ENCODE data around the gene FCRL4.

FCRL4 gene

DNA sequence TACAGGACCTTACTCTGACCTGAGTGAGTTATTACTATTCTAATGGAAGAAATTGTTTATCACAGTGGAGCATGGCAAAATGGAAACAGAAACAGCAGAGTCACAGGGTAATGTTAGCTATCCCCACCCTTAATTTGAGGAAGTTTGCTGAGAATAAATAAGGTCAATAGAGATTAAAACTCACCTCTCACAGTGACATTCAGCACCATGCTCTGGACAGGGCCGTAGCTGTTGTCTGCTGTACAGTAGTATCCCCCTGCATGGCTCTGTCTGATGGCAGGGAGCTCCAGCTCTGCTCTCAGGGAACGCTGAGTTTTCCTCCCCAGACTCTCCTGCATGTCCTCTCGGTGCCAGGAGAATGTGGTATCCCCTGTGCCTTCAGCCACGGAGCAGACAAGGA, 11.9 kb downstream of the FCRL4 start:
- ChIA-PET POLR2A (no interaction called here), CTCF (no interaction called here)
- no peak for DNase-seq (ENCODE audit: low read depth, low spot score)

DNA sequence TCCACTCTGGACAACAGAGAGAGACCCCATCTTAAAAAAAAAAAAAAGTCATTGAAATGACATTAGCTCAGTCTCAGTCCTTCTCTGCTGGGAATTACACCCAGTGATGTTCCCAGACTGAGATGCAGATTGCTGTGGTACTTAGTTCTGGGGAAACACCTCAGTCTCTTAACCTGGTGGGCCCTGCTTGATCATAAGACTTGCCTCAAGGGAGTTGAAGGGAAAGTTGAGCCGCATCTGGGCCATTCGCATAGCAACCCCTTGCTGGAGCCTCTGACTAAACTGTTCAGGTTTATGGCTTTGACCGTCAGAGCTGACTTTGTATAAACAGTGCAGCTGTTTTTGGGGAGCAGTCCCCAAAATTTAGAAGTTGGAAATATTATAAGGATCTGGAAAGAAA, 13.4 kb downstream of the FCRL4 start:
- CTCF ChIA-PET = no interaction called here
- DNase-seq (ENCODE audit: low read depth, low spot score) = no peak
- H3K4me3 ChIP-seq (ENCODE audit: low read depth, low read length) = no peak overlapping the region
- POLR2A ChIA-PET = no interaction called here
- TF ChIP-seq, protein P1, sequence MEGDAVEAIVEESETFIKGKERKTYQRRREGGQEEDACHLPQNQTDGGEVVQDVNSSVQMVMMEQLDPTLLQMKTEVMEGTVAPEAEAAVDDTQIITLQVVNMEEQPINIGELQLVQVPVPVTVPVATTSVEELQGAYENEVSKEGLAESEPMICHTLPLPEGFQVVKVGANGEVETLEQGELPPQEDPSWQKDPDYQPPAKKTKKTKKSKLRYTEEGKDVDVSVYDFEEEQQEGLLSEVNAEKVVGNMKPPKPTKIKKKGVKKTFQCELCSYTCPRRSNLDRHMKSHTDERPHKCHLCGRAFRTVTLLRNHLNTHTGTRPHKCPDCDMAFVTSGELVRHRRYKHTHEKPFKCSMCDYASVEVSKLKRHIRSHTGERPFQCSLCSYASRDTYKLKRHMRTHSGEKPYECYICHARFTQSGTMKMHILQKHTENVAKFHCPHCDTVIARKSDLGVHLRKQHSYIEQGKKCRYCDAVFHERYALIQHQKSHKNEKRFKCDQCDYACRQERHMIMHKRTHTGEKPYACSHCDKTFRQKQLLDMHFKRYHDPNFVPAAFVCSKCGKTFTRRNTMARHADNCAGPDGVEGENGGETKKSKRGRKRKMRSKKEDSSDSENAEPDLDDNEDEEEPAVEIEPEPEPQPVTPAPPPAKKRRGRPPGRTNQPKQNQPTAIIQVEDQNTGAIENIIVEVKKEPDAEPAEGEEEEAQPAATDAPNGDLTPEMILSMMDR (IDR thresholded peaks at IDR 0.05; ENCODE audit: insufficient read depth, low read length, missing control alignments) = no peak

More for the DNA sequence above, 11.9 kb downstream of the FCRL4 start:
- H3K4me3 ChIP-seq (ENCODE audit: low read depth, low read length) = no peak overlapping the region
- TF ChIP-seq, protein P1 (IDR thresholded peaks at IDR 0.05; ENCODE audit: insufficient read depth, low read length, missing control alignments) = no peak

DNA sequence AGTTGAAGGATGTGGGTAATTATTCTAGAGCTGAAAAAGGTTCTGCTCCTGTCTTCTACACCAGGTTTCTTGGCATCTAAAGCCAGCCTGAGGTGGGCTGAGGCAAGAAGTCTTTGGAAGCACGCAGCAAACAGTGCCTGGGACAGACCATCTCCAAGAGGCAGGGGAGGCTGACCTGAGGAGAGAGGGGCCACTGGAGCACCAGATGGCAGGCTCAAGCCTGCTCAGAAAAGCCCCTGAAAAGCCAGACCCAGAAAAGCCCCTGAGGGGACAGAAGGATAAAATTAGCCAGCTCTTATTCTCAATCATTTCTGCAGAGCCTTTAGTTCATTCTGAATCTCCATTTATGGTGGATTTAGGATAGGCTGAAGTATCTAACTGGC, 17.1 kb downstream of the FCRL4 start:
- ChIA-PET CTCF (interaction anchor here (0.7 to 6.0 kb wide), 25 partner anchors 8 to 1491 kb away, joined by 3 to 51 read pairs (median 4); no protein-coding TSS in a partner anchor), POLR2A (no interaction called here)
- TF ChIP-seq, protein P1 (IDR thresholded peaks at IDR 0.05; ENCODE audit: insufficient read depth, low read length, missing control alignments) = no peak
- no peak overlapping the region for H3K4me3 ChIP-seq (ENCODE audit: low read depth, low read length)
- DNase-seq (ENCODE audit: low read depth, low spot score) = no peak

DNA sequence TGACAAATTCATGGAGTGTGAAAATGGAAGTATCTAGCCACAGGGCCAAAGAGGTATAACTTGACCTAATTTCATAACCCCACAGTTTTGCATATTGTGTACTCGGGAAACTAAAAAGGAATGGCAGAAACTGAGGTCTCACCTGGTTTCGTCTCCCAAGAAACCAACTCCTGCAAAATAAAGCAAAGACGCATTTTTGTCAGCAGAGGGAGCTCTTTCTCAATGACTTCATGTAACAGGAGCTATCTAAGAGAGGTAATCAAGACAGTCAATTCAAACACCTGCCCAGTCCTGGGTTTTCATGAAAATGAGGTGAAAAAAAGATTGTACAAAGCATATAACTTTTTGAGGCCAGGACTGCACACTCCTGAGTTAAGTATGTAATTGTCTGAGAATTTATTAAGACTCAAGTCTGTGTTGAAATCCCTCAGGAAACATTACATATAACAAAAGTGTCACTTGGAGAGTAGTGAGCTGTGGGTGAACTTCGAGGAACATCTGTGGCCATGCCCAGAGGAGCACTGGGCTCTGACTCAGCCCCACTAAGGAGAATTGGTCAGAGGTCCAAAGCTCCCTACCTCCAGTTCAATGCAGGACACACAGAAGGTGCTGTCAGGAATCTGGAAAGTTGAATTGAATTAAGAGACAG, 17.6 kb downstream of the FCRL4 start:
- peak; percentile 4 for DNase-seq (ENCODE audit: low read depth, low spot score)
- CTCF ChIA-PET = interaction anchor here (0.7 to 6.0 kb wide), 28 partner anchors 9 to 1491 kb away, joined by 3 to 51 read pairs (median 4); no protein-coding TSS in a partner anchor
- TF ChIP-seq, protein P1 (IDR thresholded peaks at IDR 0.05; ENCODE audit: insufficient read depth, low read length, missing control alignments) = peak; percentile 60
- no peak overlapping the region for H3K4me3 ChIP-seq (ENCODE audit: low read depth, low read length)
- POLR2A ChIA-PET = no interaction called here

DNA sequence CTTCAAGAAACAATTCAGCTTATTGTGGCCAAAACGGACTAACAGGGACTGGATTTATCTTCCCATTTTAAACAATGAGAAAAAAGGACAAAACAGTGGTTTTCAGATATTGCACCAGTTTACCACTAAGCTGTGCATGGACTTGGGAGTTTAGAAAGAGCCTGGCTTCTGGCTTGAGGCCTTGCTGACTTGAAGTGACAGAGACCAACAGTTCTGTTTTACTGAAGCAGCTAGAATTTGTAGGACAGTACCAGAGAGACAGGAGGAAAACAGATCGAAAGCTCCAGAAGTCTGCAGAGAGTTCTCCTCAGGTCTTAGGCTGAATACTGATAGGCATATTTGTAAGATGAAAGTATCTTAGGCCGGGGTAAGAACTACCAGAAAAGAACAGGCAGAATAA, 20.5 kb downstream of the FCRL4 start:
- ChIA-PET CTCF (interaction anchor here (1.2 to 6.0 kb wide), 5 partner anchors 9 to 547 kb away, joined by 3 to 51 read pairs (median 7); no protein-coding TSS in a partner anchor), POLR2A (no interaction called here)
- no peak for DNase-seq (ENCODE audit: low read depth, low spot score)
- TF ChIP-seq, protein P1 (IDR thresholded peaks at IDR 0.05; ENCODE audit: insufficient read depth, low read length, missing control alignments) = no peak
- no peak overlapping the region for H3K4me3 ChIP-seq (ENCODE audit: low read depth, low read length)

DNA sequence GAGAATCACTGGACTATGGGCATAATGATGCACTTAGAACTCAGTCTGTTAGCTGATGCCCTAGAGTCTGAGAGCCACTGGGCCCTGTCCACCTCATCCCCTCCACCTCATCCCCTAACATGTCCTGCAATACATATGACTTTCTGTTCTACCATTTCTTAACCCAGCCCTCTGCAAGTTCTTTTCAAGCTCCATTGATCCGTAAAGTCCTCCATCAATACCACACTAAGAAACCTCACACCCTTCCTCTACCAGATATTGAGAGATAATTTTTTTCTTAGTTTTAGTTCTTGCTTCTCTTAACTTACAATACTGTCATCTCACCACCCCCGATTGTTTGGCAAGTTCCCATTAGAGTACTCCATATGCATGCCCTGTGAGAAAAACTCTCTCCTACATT, 22.1 kb downstream of the FCRL4 start:
- CTCF ChIA-PET = interaction anchor here (3.2 to 6.0 kb wide), 2 partner anchors 11 to 548 kb away, joined by 10 to 51 read pairs; no protein-coding TSS in a partner anchor
- TF ChIP-seq, protein P1 (IDR thresholded peaks at IDR 0.05; ENCODE audit: insufficient read depth, low read length, missing control alignments) = no peak
- no peak for DNase-seq (ENCODE audit: low read depth, low spot score)
- POLR2A ChIA-PET = no interaction called here
- H3K4me3 ChIP-seq (ENCODE audit: low read depth, low read length) = no peak overlapping the region
